HS-27A (cell line): ENCODE measurements around the gene SORBS2.
"Not testable (repeated sequence)": the region's sequence is repeated elsewhere in the genome, so short reads cannot be mapped to it uniquely, and the experiment has no call there.

ENCODE experiments used
- DNase-seq: peaks from one replicate; pipeline ENCODE4 v3.0.0-alpha.2; 2012; ENCODE audit warnings: low read depth, missing footprints

SORBS2 gene

GRCh38 chr4:185737489-185738037 is 74.4 kb downstream of the SORBS2 start:
- DNase-seq = no peak

GRCh38 chr4:185736882-185737281 is 75.1 kb downstream of the SORBS2 start:
- DNase-seq = no peak

GRCh38 chr4:185735866-185736400 is 76.1 kb downstream of the SORBS2 start:
- DNase-seq = no peak

- no peak for DNase-seq
These were observed 77.1 kb downstream of the SORBS2 start for GRCh38 chr4:185734930-185735329.

GRCh38 chr4:185734214-185734613 is 77.8 kb downstream of the SORBS2 start:
- no peak for DNase-seq

- DNase-seq = peak; percentile 5
These were observed 81.0 kb downstream of the SORBS2 start for GRCh38 chr4:185730849-185731608.

- no peak for DNase-seq
These were observed 81.6 kb downstream of the SORBS2 start for GRCh38 chr4:185730387-185730786.

- DNase-seq = no peak
These were observed 82.6 kb downstream of the SORBS2 start for GRCh38 chr4:185729391-185729804.

GRCh38 chr4:185728893-185729292 is 83.1 kb downstream of the SORBS2 start:
- no peak for DNase-seq

GRCh38 chr4:185726931-185727330 is 85.1 kb downstream of the SORBS2 start:
- no peak for DNase-seq

- no peak for DNase-seq
These were observed 88.2 kb downstream of the SORBS2 start for GRCh38 chr4:185723631-185724260.

- no peak for DNase-seq
These were observed 90.0 kb downstream of the SORBS2 start for GRCh38 chr4:185722029-185722316.

- DNase-seq = no peak
These were observed 90.6 kb downstream of the SORBS2 start for GRCh38 chr4:185721190-185722028.

GRCh38 chr4:185719500-185719858 is 92.5 kb downstream of the SORBS2 start:
- no peak for DNase-seq

- no peak for DNase-seq
These were observed 93.2 kb downstream of the SORBS2 start for GRCh38 chr4:185718578-185719499.

- no peak for DNase-seq
These were observed 94.6 kb downstream of the SORBS2 start for GRCh38 chr4:185717377-185717741.

GRCh38 chr4:185716577-185717376 is 95.2 kb downstream of the SORBS2 start:
- no peak for DNase-seq

- no peak for DNase-seq
These were observed 95.8 kb downstream of the SORBS2 start for GRCh38 chr4:185716141-185716551.

- not testable (repeated sequence) for DNase-seq
These were observed 97.5 kb downstream of the SORBS2 start for GRCh38 chr4:185714524-185714923.

- DNase-seq = no peak
These were observed 98.3 kb downstream of the SORBS2 start for GRCh38 chr4:185713731-185714130.

- DNase-seq = no peak
These were observed 98.7 kb downstream of the SORBS2 start for GRCh38 chr4:185713272-185713671.
